Neural progenitor cell (in vitro differentiated cells): ENCODE measurements around the gene BMX. TPM values are rescaled to one million over a fixed set of nuclear protein-coding genes. Genes with fewer than 3 reads are reported as not detected.

Experiments
- DNase-seq: peaks from one replicate; pipeline ENCODE4 v3.0.0-alpha.2; 2016; ENCODE audit warnings: low spot score
- H2AFZ ChIP-seq: fragments of 200-600 bp; sonication (generic); replicated peaks from 2 replicates; pipeline ENCODE4 v1.6.1; 2016; ENCODE audit warnings: antibody characterized with exemption
- H3F3A ChIP-seq: fragments of 200-600 bp; sonication (generic); 2 replicates; pipeline ENCODE4 v1.6.1; 2016; ENCODE audit warnings: antibody characterized with exemption, low read depth
- H3K27ac ChIP-seq: fragments of 200-600 bp; sonication (generic); 2 replicates; pipeline ENCODE4 v1.5.1; 2016; ENCODE audit warnings: mild to moderate bottlenecking
- H3K27me3 ChIP-seq: fragments of 200-600 bp; sonication (generic); 2 replicates; pipeline ENCODE4 v1.6.1; 2016; ENCODE audit warnings: mild to moderate bottlenecking, moderate library complexity
- H3K36me3 ChIP-seq: fragments of 200-600 bp; sonication (generic); 2 replicates; pipeline ENCODE4 v1.5.1; 2016
- H3K4me1 ChIP-seq: fragments of 200-600 bp; sonication (generic); 2 replicates; pipeline ENCODE4 v1.6.1; 2016; ENCODE audit warnings: mixed run types
- H3K4me2 ChIP-seq: fragments of 200-600 bp; sonication (generic); 2 replicates; pipeline ENCODE4 v1.6.1; 2016
- H3K4me3 ChIP-seq: fragments of 200-600 bp; sonication (generic); 2 replicates; pipeline ENCODE4 v1.5.1; 2016
- H3K79me2 ChIP-seq: fragments of 200-600 bp; sonication (generic); 2 replicates; pipeline ENCODE4 v1.6.1; 2016; ENCODE audit warnings: low read depth
- H3K9ac ChIP-seq: fragments of 200-600 bp; sonication (generic); 2 replicates; pipeline ENCODE4 v1.6.1; 2016
- H3K9me3 ChIP-seq: fragments of 200-600 bp; sonication (generic); 2 replicates; pipeline ENCODE4 v1.5.1; 2016; ENCODE audit warnings: low read depth
- H4K20me1 ChIP-seq: fragments of 200-600 bp; sonication (generic); 2 replicates; pipeline ENCODE4 v1.6.1; 2016; ENCODE audit warnings: low read depth
- H3K27ac Mint-ChIP-seq: 3 replicates; pipeline ENCODE4 v1.8.0; 2021; ENCODE audit warnings: mixed read lengths
- H3K27me3 Mint-ChIP-seq: 2 replicates; pipeline ENCODE4 v1.8.0; 2022; ENCODE audit warnings: low read depth, mild to moderate bottlenecking, inconsistent platforms, moderate library complexity, mixed read lengths; ENCODE audit not compliant: insufficient read depth
- H3K36me3 Mint-ChIP-seq: 3 replicates; pipeline ENCODE4 v1.8.0; 2021; ENCODE audit warnings: mixed read lengths
- H3K4me1 Mint-ChIP-seq: 3 replicates; pipeline ENCODE4 v1.8.0; 2021; ENCODE audit warnings: mixed read lengths
- H3K4me3 Mint-ChIP-seq: 3 replicates; pipeline ENCODE4 v1.8.0; 2021; ENCODE audit warnings: mild to moderate bottlenecking, moderate library complexity, mixed read lengths
- H3K9me3 Mint-ChIP-seq: 3 replicates; pipeline ENCODE4 v1.8.0; 2020; ENCODE audit warnings: mixed read lengths
- CTCF ChIP-seq: fragments of 200-600 bp; sonication (generic); IDR thresholded peaks from 2 replicates; pipeline ENCODE4 v1.5.1; 2017; ENCODE audit warnings: antibody characterized with exemption, mild to moderate bottlenecking
- EZH2 ChIP-seq: fragments of 200-600 bp; sonication (generic); IDR thresholded peaks from 2 replicates; pipeline ENCODE4 v1.6.1; 2017; ENCODE audit warnings: antibody characterized with exemption, mild to moderate bottlenecking, moderate library complexity
- EZH2phosphoT487 ChIP-seq: fragments of 200-600 bp; sonication (generic); IDR thresholded peaks from 2 replicates; pipeline ENCODE4 v1.6.1; 2017; ENCODE audit warnings: antibody characterized with exemption
- total RNA-seq: library from RNA; depleted of rRNA; stranded (reverse); fragments of >200 nt; gene quantifications from 2 replicates; pipeline ENCODE4 v1.2.3, GENCODE V29; 2015; ENCODE audit warnings: low replicate concordance

Gene BMX
- total RNA-seq, 1 donor from 2014 or later, result not detected

- Histone ChIP-seq H2AFZ (no peak overlapping the region), H3K27me3 (no peaks in the 10 kb centered on the region), H3K4me2 (no peak overlapping the region), H3K27ac (no peak overlapping the region), H3K9me3 (no peaks in the 10 kb centered on the region), H3K79me2 (no peaks in the 10 kb centered on the region), H3K4me3 (no peak overlapping the region), H3K36me3 (no peaks in the 10 kb centered on the region), H4K20me1 (no peaks in the 10 kb centered on the region), H3K4me1 (no peaks in the 10 kb centered on the region), H3F3A (no peaks in the 10 kb centered on the region), H3K9ac (no peak overlapping the region)
- no peak for TF ChIP-seq EZH2
- TF ChIP-seq CTCF, result no peak
- no peak for TF ChIP-seq EZH2phosphoT487
- Mint-ChIP-seq H3K9me3 (no peaks in the 10 kb centered on the region), H3K4me1 (no peaks in the 10 kb centered on the region), H3K36me3 (no peaks in the 10 kb centered on the region), H3K27me3 (peaks cover 3% of the 10 kb centered on the region), H3K4me3 (no peak overlapping the region), H3K27ac (no peak overlapping the region)
- no peak for DNase-seq
These were observed 23.8 kb downstream of the BMX start for GRCh38 chrX:15524417-15524816.

- Histone ChIP-seq H3K4me1 (no peaks in the 10 kb centered on the region), H3K27ac (no peak overlapping the region), H3K9me3 (no peaks in the 10 kb centered on the region), H3K4me3 (no peak overlapping the region), H3K36me3 (no peaks in the 10 kb centered on the region), H3K9ac (no peak overlapping the region), H3K79me2 (no peaks in the 10 kb centered on the region), H3K27me3 (no peaks in the 10 kb centered on the region), H3K4me2 (no peak overlapping the region), H3F3A (no peaks in the 10 kb centered on the region), H4K20me1 (no peaks in the 10 kb centered on the region), H2AFZ (no peak overlapping the region)
- H3K9me3 Mint-ChIP-seq, result no peaks in the 10 kb centered on the region
- DNase-seq, result no peak
- TF ChIP-seq CTCF (no peak), EZH2 (no peak), EZH2phosphoT487 (no peak)
- peaks cover 3% of the 10 kb centered on the region for H3K27me3 Mint-ChIP-seq
- no peak overlapping the region for H3K4me3 Mint-ChIP-seq
- no peaks in the 10 kb centered on the region for H3K36me3 Mint-ChIP-seq
- no peak overlapping the region for H3K27ac Mint-ChIP-seq
- H3K4me1 Mint-ChIP-seq, result no peaks in the 10 kb centered on the region
These were observed 25.2 kb downstream of the BMX start for GRCh38 chrX:15525664-15526416.

GRCh38 chrX:15529165-15529564 is 28.6 kb downstream of the BMX start:
- TF ChIP-seq EZH2phosphoT487 (no peak), EZH2 (no peak), CTCF (no peak)
- no peak for DNase-seq
- Mint-ChIP-seq H3K4me3 (no peak overlapping the region), H3K4me1 (peaks cover 6% of the 10 kb centered on the region), H3K27ac (no peak overlapping the region), H3K27me3 (no peaks in the 10 kb centered on the region), H3K9me3 (no peaks in the 10 kb centered on the region), H3K36me3 (no peaks in the 10 kb centered on the region)
- Histone ChIP-seq H3K27me3 (no peaks in the 10 kb centered on the region), H3K36me3 (no peaks in the 10 kb centered on the region), H4K20me1 (no peaks in the 10 kb centered on the region), H3K4me3 (no peak overlapping the region), H3K79me2 (no peaks in the 10 kb centered on the region), H3K4me2 (no peak overlapping the region), H2AFZ (no peak overlapping the region), H3K9me3 (no peaks in the 10 kb centered on the region), H3F3A (no peaks in the 10 kb centered on the region), H3K4me1 (peaks cover 11% of the 10 kb centered on the region), H3K9ac (no peak overlapping the region), H3K27ac (no peak overlapping the region)
